ENCODE data around the gene CDH22. TPM values are rescaled to one million over a fixed set of nuclear protein-coding genes. Genes with fewer than 3 reads are reported as not detected.

CDH22 gene
- total RNA-seq, 1 donor from 2014 or later, result not detected

- no peak overlapping the region for H3K27ac ChIP-seq
- no peaks in the 10 kb centered on the region for H3K9me3 ChIP-seq
- H3K4me1 ChIP-seq, result no peaks in the 10 kb centered on the region
- intact Hi-C loops (cut with DNase I), result no loop called here
- TF ChIP-seq, protein P1, sequence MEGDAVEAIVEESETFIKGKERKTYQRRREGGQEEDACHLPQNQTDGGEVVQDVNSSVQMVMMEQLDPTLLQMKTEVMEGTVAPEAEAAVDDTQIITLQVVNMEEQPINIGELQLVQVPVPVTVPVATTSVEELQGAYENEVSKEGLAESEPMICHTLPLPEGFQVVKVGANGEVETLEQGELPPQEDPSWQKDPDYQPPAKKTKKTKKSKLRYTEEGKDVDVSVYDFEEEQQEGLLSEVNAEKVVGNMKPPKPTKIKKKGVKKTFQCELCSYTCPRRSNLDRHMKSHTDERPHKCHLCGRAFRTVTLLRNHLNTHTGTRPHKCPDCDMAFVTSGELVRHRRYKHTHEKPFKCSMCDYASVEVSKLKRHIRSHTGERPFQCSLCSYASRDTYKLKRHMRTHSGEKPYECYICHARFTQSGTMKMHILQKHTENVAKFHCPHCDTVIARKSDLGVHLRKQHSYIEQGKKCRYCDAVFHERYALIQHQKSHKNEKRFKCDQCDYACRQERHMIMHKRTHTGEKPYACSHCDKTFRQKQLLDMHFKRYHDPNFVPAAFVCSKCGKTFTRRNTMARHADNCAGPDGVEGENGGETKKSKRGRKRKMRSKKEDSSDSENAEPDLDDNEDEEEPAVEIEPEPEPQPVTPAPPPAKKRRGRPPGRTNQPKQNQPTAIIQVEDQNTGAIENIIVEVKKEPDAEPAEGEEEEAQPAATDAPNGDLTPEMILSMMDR (IDR thresholded peaks at IDR 0.05), result no peak
- DNase-seq (ENCODE audit: low spot score in 2 of 2), result no peak
- H3K27me3 ChIP-seq, result no peaks in the 10 kb centered on the region
- no peaks in the 10 kb centered on the region for H3K36me3 ChIP-seq
- H3K4me3 ChIP-seq, result no peak overlapping the region
Observed at GRCh38 chr20:46273717-46274116, 34.6 kb downstream of the CDH22 start.

DNA sequence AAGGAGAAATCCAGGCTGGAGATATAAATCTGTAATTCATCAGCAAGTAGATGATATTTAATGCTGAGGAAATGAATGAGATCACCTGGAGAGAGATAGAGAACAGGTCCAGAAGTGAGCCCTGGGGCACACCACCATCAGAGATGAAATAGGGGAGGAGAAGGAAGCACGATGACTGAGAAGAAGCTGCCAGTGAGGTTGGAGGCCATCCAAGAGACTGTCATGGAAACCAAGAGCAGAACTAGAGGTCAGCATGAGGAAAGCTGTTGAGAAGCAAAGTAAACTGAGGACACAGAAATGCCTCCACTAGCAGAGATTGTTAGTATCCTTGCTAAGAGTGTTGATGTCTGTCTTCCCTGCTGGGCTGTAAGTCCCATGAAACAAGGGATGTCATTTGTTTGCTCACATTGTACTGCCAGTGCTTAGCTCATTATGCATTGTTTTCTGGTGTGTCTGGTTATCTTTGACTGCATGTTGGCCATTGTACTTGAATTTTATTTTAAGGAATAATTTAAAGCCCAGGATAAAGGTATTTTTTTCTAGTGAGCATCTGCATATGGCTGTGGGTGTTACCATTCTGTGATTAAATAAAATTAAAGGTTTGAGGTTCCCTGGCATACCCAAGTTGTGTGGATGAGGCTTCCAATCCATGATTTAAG is 35.8 kb downstream of the CDH22 start:
- no peak for DNase-seq (ENCODE audit: low spot score in 2 of 2)
- TF ChIP-seq, protein P1 (IDR thresholded peaks at IDR 0.05), result no peak
- intact Hi-C loops (cut with DNase I), result no loop called here
- Histone ChIP-seq H3K36me3 (no peaks in the 10 kb centered on the region), H3K27me3 (no peaks in the 10 kb centered on the region), H3K4me1 (no peaks in the 10 kb centered on the region), H3K4me3 (no peak overlapping the region), H3K9me3 (no peaks in the 10 kb centered on the region), H3K27ac (no peak overlapping the region)

DNA sequence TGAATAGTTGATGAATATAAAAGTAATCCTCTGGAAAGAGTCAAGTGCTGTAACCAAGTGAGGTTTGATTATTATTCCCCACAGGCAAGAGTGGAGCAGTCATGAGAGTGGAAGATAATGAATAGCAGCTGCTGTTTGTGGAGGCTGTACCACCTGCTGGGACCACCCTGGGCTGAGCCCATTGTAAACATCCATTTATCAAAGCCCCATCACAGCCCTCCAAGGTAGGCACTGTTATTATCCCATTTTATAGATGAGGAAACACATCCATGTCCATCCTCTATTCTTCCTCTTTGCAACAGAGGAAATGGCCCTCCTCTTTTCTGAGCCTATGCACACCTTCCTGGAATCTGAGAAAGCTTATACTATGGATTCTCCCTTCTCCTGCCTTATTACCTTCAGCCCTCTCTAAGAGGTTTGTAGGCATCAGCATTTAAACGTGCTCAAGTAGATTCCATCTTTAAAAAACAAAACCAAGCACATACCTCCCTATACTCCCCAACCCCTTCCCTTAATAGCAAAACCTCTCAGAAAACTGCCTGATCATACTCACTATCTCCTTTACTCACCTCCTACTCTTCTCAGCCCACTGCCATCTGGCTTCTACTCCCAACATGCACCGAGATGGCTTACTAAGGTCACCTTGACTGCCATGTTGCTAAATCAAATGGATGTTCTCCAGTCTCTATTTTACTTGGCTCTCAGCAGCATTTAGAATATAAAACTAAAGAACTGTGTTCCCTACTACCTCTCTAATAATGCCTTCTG is 37.1 kb downstream of the CDH22 start:
- intact Hi-C loops (cut with DNase I), result no loop called here
- no peaks in the 10 kb centered on the region for H3K27me3 ChIP-seq

DNA sequence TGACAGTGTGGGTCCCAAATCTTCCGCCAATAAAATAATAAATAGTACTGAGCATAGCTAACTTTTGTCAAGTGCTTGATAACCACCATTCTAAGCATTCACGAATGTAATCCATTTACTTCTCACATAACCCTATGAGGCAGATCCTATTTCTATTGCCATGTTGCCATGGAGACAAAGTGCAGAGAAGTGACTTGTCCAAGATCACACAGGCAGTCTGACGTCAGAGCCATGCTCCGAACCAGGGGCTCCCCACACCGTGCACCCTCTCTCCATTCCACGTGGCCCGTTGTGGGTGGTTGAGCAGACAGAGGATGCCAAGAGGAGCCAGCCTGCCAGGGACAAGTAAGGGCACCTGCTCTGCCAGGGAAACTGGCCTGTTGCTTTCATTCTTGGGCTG is 38.9 kb downstream of the CDH22 start:
- no peak overlapping the region for H3K27ac ChIP-seq
- H3K4me3 ChIP-seq, result no peak overlapping the region
- no peaks in the 10 kb centered on the region for H3K9me3 ChIP-seq
- TF ChIP-seq, protein P1 (IDR thresholded peaks at IDR 0.05), result no peak
- no peak for DNase-seq (ENCODE audit: low spot score in 2 of 2)
- H3K27me3 ChIP-seq, result no peaks in the 10 kb centered on the region
- H3K36me3 ChIP-seq, result no peaks in the 10 kb centered on the region
- intact Hi-C loops (cut with DNase I), result no loop called here
- H3K4me1 ChIP-seq, result no peaks in the 10 kb centered on the region

More for the DNA sequence above, 37.1 kb downstream of the CDH22 start:
- H3K9me3 ChIP-seq, result no peaks in the 10 kb centered on the region
- no peak overlapping the region for H3K4me3 ChIP-seq
- TF ChIP-seq, protein P1 (IDR thresholded peaks at IDR 0.05), result no peak
- DNase-seq (ENCODE audit: low spot score in 2 of 2), result no peak
- H3K4me1 ChIP-seq, result no peaks in the 10 kb centered on the region
- no peaks in the 10 kb centered on the region for H3K36me3 ChIP-seq
- no peak overlapping the region for H3K27ac ChIP-seq

GRCh38 chr20:46268662-46269061 is 39.6 kb downstream of the CDH22 start:
- DNase-seq (ENCODE audit: low spot score in 2 of 2), result no peak
- Histone ChIP-seq H3K36me3 (no peaks in the 10 kb centered on the region), H3K4me3 (no peak overlapping the region), H3K27ac (no peak overlapping the region), H3K4me1 (no peaks in the 10 kb centered on the region), H3K27me3 (no peaks in the 10 kb centered on the region), H3K9me3 (no peaks in the 10 kb centered on the region)
- intact Hi-C loops (cut with DNase I), result no loop called here
- TF ChIP-seq, protein P1 (IDR thresholded peaks at IDR 0.05), result no peak

All from ascending aorta (tissue), 2 donors.